ENCODE data around the gene PRDX3.

DNA sequence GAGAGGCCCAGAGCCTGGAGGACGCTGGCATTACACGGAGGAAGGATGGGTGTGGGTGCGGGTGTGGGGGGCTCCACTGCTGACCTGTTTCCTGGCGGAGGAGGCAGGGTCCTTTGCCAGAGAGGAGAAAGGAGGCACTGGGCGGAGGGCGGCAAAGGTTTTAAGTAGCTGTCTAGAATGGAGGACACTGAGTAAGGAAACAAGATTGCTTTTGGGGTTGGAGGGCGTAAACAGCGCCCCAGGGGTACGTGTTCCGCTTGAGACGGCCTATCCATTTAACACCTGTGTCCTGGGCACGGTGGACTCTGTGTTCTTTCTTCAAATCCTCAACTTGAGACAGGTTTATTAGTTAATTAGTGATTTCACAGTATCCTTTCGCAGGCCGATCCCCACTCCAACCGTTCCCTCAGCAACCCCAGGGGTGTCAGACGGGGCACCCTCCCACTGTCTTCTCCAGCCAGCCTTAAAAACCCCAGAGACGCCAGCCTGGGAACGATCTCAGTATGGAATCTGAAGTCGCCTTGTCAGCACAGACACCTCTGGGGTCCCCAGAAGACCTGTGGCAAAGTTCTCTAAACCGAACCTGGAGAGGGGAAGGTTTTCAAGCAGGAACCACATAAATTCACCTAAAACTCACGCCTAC is 37.9 kb downstream of the PRDX3 start:
- TF ChIP-seq, protein P1, sequence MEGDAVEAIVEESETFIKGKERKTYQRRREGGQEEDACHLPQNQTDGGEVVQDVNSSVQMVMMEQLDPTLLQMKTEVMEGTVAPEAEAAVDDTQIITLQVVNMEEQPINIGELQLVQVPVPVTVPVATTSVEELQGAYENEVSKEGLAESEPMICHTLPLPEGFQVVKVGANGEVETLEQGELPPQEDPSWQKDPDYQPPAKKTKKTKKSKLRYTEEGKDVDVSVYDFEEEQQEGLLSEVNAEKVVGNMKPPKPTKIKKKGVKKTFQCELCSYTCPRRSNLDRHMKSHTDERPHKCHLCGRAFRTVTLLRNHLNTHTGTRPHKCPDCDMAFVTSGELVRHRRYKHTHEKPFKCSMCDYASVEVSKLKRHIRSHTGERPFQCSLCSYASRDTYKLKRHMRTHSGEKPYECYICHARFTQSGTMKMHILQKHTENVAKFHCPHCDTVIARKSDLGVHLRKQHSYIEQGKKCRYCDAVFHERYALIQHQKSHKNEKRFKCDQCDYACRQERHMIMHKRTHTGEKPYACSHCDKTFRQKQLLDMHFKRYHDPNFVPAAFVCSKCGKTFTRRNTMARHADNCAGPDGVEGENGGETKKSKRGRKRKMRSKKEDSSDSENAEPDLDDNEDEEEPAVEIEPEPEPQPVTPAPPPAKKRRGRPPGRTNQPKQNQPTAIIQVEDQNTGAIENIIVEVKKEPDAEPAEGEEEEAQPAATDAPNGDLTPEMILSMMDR (IDR thresholded peaks at IDR 0.05), result no peak
- no peak for TF ChIP-seq POLR2AphosphoS5 (IDR thresholded peaks at IDR 0.05)
- TF ChIP-seq POLR2A (IDR thresholded peaks at IDR 0.05), result no peak
